Naive thymus-derived CD4-positive, alpha-beta T cell (primary cell): ENCODE measurements around the gene GHRL. TPM values are rescaled to one million over a fixed set of nuclear protein-coding genes. Genes with fewer than 3 reads are reported as not detected.
"Not testable (repeated sequence)": the region's sequence is repeated elsewhere in the genome, so short reads cannot be mapped to it uniquely, and the experiment has no call there.

ENCODE experiments used
- ATAC-seq: fragments of 150-1000 bp; cut with Tn5 transposase; 2 replicates; pipeline ENCODE4 v1.10.0; 2021; ENCODE audit warnings: mild to moderate bottlenecking, moderate library complexity
- CTCF ChIA-PET: fragments of 350-600 bp; sonication (Branson Sonifier 250); formaldehyde crosslinking; loops from one replicate; lab custom pipeline; 2021; ENCODE audit warnings: antibody characterized with exemption; lab: Charles Lee
- POLR2A ChIA-PET: fragments of 350-600 bp; sonication (Branson Sonifier 250); formaldehyde crosslinking; loops from one replicate; lab custom pipeline; 2021; ENCODE audit warnings: antibody characterized with exemption, inconsistent platforms; lab: Charles Lee
- DNase-seq, 9 donors: peaks; one replicate each; pipeline versions ENCODE4 v3.0.0 to v3.0.0-alpha.2; 2020 to 2022; ENCODE audit warnings: mixed read lengths in 1 of 9
- H3K27ac ChIP-seq: one replicate; pipeline ENCODE4 v1.7.0; 2013; ENCODE audit warnings: mild to moderate bottlenecking, low read depth, low read length, moderate library complexity
- H3K27me3 ChIP-seq, 2 donors: one replicate each; pipeline ENCODE4 v1.7.0; 2013; ENCODE audit warnings: low read length in 2 of 2, mild to moderate bottlenecking in 2 of 2, moderate library complexity in 2 of 2; ENCODE audit not compliant: control insufficient read depth in 2 of 2, insufficient read depth in 2 of 2
- H3K36me3 ChIP-seq, 3 experiments: 1 replicate in 2 of 3; 2 replicates in 1 of 3; pipeline ENCODE4 v1.7.0; 2013; ENCODE audit warnings: low read length in 3 of 3, mild to moderate bottlenecking in 3 of 3, moderate library complexity in 1 of 3; ENCODE audit not compliant: insufficient read depth in 3 of 3, control insufficient read depth in 2 of 3
- H3K4me1 ChIP-seq, 2 donors: one replicate each; pipeline ENCODE4 v1.7.0; 2013; ENCODE audit warnings: low read length in 2 of 2, mild to moderate bottlenecking in 2 of 2, moderate library complexity in 1 of 2; ENCODE audit not compliant: control insufficient read depth in 2 of 2, insufficient read depth in 2 of 2
- H3K4me3 ChIP-seq: 2 replicates; pipeline ENCODE4 v1.7.0; 2013; ENCODE audit warnings: mild to moderate bottlenecking, low read length
- H3K9me3 ChIP-seq, 3 experiments: 1 replicate in 2 of 3; 2 replicates in 1 of 3; pipeline ENCODE4 v1.7.0; 2013; ENCODE audit warnings: low read length in 3 of 3; ENCODE audit not compliant: control insufficient read depth in 2 of 3
- H3K27ac Mint-ChIP-seq, 9 donors: one replicate each; pipeline ENCODE4 v1.8.0; 2020 to 2022; ENCODE audit warnings: mixed read lengths in 9 of 9, mild to moderate bottlenecking in 8 of 9, moderate library complexity in 5 of 9, inconsistent platforms in 2 of 9
- H3K27me3 Mint-ChIP-seq, 5 donors: one replicate each; pipeline ENCODE4 v1.8.0; 2021 to 2022; ENCODE audit warnings: mixed read lengths in 5 of 5, mild to moderate bottlenecking in 1 of 5
- H3K36me3 Mint-ChIP-seq, 5 donors: one replicate each; pipeline ENCODE4 v1.8.0; 2020 to 2022; ENCODE audit warnings: mixed read lengths in 5 of 5, mild to moderate bottlenecking in 3 of 5, inconsistent platforms in 1 of 5
- H3K4me1 Mint-ChIP-seq, 7 donors: one replicate each; pipeline ENCODE4 v1.8.0; 2020 to 2022; ENCODE audit warnings: mixed read lengths in 7 of 7, mild to moderate bottlenecking in 3 of 7, inconsistent platforms in 1 of 7
- H3K4me3 Mint-ChIP-seq, 10 donors: one replicate each; pipeline ENCODE4 v1.8.0; 2020 to 2022; ENCODE audit warnings: mild to moderate bottlenecking in 10 of 10, mixed read lengths in 10 of 10, moderate library complexity in 6 of 10, inconsistent platforms in 2 of 10
- H3K9me3 Mint-ChIP-seq, 11 donors: one replicate each; pipeline ENCODE4 v1.8.0; 2020 to 2022; ENCODE audit warnings: mixed read lengths in 11 of 11, mild to moderate bottlenecking in 4 of 11, inconsistent platforms in 1 of 11, moderate library complexity in 1 of 11
- intact Hi-C, 2 donors: fragments of 100-400 bp; cut with micrococcal nuclease; formaldehyde crosslinking; loops; one replicate each; pipeline ENCODE4 v1.15.1; 2023
- polyA plus RNA-seq, 2 donors: library from polyadenylated mRNA; unstranded; fragments of 300-500 nt; fragmentation: Illumina TruSeq; gene quantifications; one replicate each; pipeline ENCODE4 v1.2.3, GENCODE V29; 2021
- total RNA-seq, 6 experiments: library from RNA in 5 of 6; stranded (reverse) in 5 of 6; gene quantifications; 1 replicate in 5 of 6; 2 replicates in 1 of 6; pipeline ENCODE4 v1.2.3 and lab custom pipeline; 2021 to 2026

The GHRL gene
- total and polyA plus RNA-seq, 7 experiments from 2014 or later: 0.35 to 3.8 (median 1.1) TPM

- peaks cover 7 to 10% of the 10 kb centered on the region in 2 donors for H3K4me1 ChIP-seq
- CTCF ChIA-PET: no interaction called here
- Mint-ChIP-seq H3K9me3 (no peaks in the 10 kb centered on the region), H3K4me3 (no peak overlapping the region), H3K36me3 (peaks cover 0 to 49% (median 11%) of the 10 kb centered on the region in 5 donors), H3K27me3 (no peaks in the 10 kb centered on the region), H3K4me1 (peaks cover 8 to 48% (median 36%) of the 10 kb centered on the region in 7 donors), H3K27ac (peak overlapping the region in 5 of 9 donors; percentile 39 to 87 (median 76))
- no peaks in the 10 kb centered on the region for H3K9me3 ChIP-seq
- H3K27me3 ChIP-seq: no peaks in the 10 kb centered on the region
- DNase-seq (no peak), ATAC-seq (no peak)
- H3K36me3 ChIP-seq: peaks cover 5 to 75% (median 23%) of the 10 kb centered on the region in 3 experiments
- no peak overlapping the region for H3K4me3 ChIP-seq
- POLR2A ChIA-PET: no interaction called here
- no peak overlapping the region for H3K27ac ChIP-seq
- intact Hi-C loops: no loop called here
Measured at GRCh38 chr3:10278501-10278900, 14.2 kb downstream of the GHRL start.

- DNase-seq: no peak
- ChIA-PET CTCF (interaction anchor here (0.7 kb wide), 1 partner anchor 486 kb away, joined by 3 read pairs; no protein-coding TSS in a partner anchor), POLR2A (no interaction called here)
- Mint-ChIP-seq H3K36me3 (peaks cover 0 to 52% (median 18%) of the 10 kb centered on the region in 5 donors), H3K4me1 (peaks cover 16 to 53% (median 41%) of the 10 kb centered on the region in 7 donors), H3K27me3 (no peaks in the 10 kb centered on the region), H3K9me3 (no peaks in the 10 kb centered on the region), H3K4me3 (no peak overlapping the region), H3K27ac (peak overlapping the region in 8 of 9 donors; percentile 13 to 76 (median 64))
- peaks cover 13 to 18% of the 10 kb centered on the region in 2 donors for H3K4me1 ChIP-seq
- H3K36me3 ChIP-seq: peaks cover 5 to 72% (median 23%) of the 10 kb centered on the region in 3 experiments
- no peak overlapping the region for H3K4me3 ChIP-seq
- no peak overlapping the region for H3K27ac ChIP-seq
- intact Hi-C loops: no loop called here
- no peaks in the 10 kb centered on the region for H3K27me3 ChIP-seq
- no peak for ATAC-seq
- H3K9me3 ChIP-seq: no peaks in the 10 kb centered on the region
Measured at GRCh38 chr3:10277115-10277625, 15.6 kb downstream of the GHRL start.

- POLR2A ChIA-PET: no interaction called here
- peaks cover 13 to 18% of the 10 kb centered on the region in 2 donors for H3K4me1 ChIP-seq
- ATAC-seq (no peak), DNase-seq (no peak)
- Mint-ChIP-seq H3K36me3 (peaks cover 0 to 43% (median 14%) of the 10 kb centered on the region in 5 donors), H3K4me1 (peaks cover 16 to 65% (median 56%) of the 10 kb centered on the region in 7 donors), H3K27me3 (no peaks in the 10 kb centered on the region), H3K9me3 (no peaks in the 10 kb centered on the region), H3K27ac (peak overlapping the region in 8 of 9 donors; percentile 33 to 90 (median 81)), H3K4me3 (peak overlapping the region in 7 of 10 donors; percentile 1 to 80 (median 49))
- peaks cover 10 to 81% (median 32%) of the 10 kb centered on the region in 3 experiments for H3K36me3 ChIP-seq
- H3K27me3 ChIP-seq: no peaks in the 10 kb centered on the region
- H3K27ac ChIP-seq: peak overlapping the region; percentile 29
- no peaks in the 10 kb centered on the region for H3K9me3 ChIP-seq
- intact Hi-C loops: no loop called here
- CTCF ChIA-PET: interaction anchor here (0.8 kb wide), 1 partner anchor 491 kb away, joined by 3 read pairs; no protein-coding TSS in a partner anchor
- no peak overlapping the region for H3K4me3 ChIP-seq
Measured at GRCh38 chr3:10274601-10275000, 18.1 kb downstream of the GHRL start.

GRCh38 chr3:10273702-10274305 lies 18.9 kb downstream of the GHRL start:
- DNase-seq (no peak), ATAC-seq (no peak)
- Histone ChIP-seq H3K4me3 (no peak overlapping the region), H3K27me3 (no peaks in the 10 kb centered on the region), H3K36me3 (peaks cover 7 to 81% (median 34%) of the 10 kb centered on the region in 3 experiments), H3K9me3 (no peaks in the 10 kb centered on the region), H3K27ac (peak overlapping the region; percentile 14), H3K4me1 (peaks cover 13 to 18% of the 10 kb centered on the region in 2 donors)
- ChIA-PET POLR2A (no interaction called here), CTCF (interaction anchor here (0.8 kb wide), 1 partner anchor 491 kb away, joined by 3 read pairs; no protein-coding TSS in a partner anchor)
- Mint-ChIP-seq H3K4me3 (peak overlapping the region in 9 of 10 donors; percentile 1 to 80 (median 58)), H3K36me3 (peaks cover 0 to 43% (median 18%) of the 10 kb centered on the region in 5 donors), H3K27ac (peak overlapping the region in 8 of 9 donors; percentile 58 to 90 (median 81)), H3K27me3 (no peaks in the 10 kb centered on the region), H3K9me3 (no peaks in the 10 kb centered on the region), H3K4me1 (peaks cover 17 to 72% (median 63%) of the 10 kb centered on the region in 7 donors)
- intact Hi-C loops: no loop called here

GRCh38 chr3:10272977-10273376 lies 19.8 kb downstream of the GHRL start:
- Mint-ChIP-seq H3K9me3 (no peaks in the 10 kb centered on the region), H3K4me1 (peaks cover 21 to 80% (median 72%) of the 10 kb centered on the region in 7 donors), H3K27ac (peak overlapping the region; percentile 30 to 90 (median 58)), H3K27me3 (no peaks in the 10 kb centered on the region), H3K36me3 (peaks cover 0 to 42% (median 23%) of the 10 kb centered on the region in 5 donors), H3K4me3 (peak overlapping the region; percentile 34 to 80 (median 60))
- no peaks in the 10 kb centered on the region for H3K27me3 ChIP-seq
- H3K9me3 ChIP-seq: no peaks in the 10 kb centered on the region
- ChIA-PET CTCF (interaction anchor here (0.6 to 1.3 kb wide), 2 partner anchors 8 to 26 kb away, joined by 3 to 5 read pairs; no protein-coding TSS in a partner anchor), POLR2A (interaction anchor here (0.8 kb wide), 1 partner anchor 74 kb away, joined by 3 read pairs; no protein-coding TSS in a partner anchor)
- peaks cover 5 to 77% (median 31%) of the 10 kb centered on the region in 3 experiments for H3K36me3 ChIP-seq
- DNase-seq (no peak), ATAC-seq (no peak)
- H3K27ac ChIP-seq: peak overlapping the region; percentile 6
- H3K4me3 ChIP-seq: no peak overlapping the region
- intact Hi-C loops: no loop called here
- H3K4me1 ChIP-seq: peaks cover 15 to 19% of the 10 kb centered on the region in 2 donors

- H3K4me3 Mint-ChIP-seq: peak overlapping the region in 4 of 10 donors; percentile 34 to 80 (median 54)
Measured at GRCh38 chr3:10272476-10272875, 20.3 kb downstream of the GHRL start.

More at GRCh38 chr3:10272476-10272875, 20.3 kb downstream of the GHRL start:
- Histone ChIP-seq H3K36me3 (peaks cover 8 to 72% (median 30%) of the 10 kb centered on the region in 3 experiments), H3K4me1 (peaks cover 20 to 24% of the 10 kb centered on the region in 2 donors)
- Mint-ChIP-seq H3K4me1 (peaks cover 24 to 83% (median 75%) of the 10 kb centered on the region in 7 donors), H3K27ac (peak overlapping the region in 3 of 9 donors; percentile 45 to 90 (median 70)), H3K36me3 (peaks cover 2 to 40% (median 24%) of the 10 kb centered on the region in 5 donors)
- H3K27ac ChIP-seq, H3K27me3 Mint-ChIP-seq, DNase-seq, H3K4me3 ChIP-seq, H3K9me3 Mint-ChIP-seq, intact Hi-C loops, ATAC-seq, H3K9me3 ChIP-seq, H3K27me3 ChIP-seq: not testable (repeated sequence)
- CTCF ChIA-PET: interaction anchor here (0.6 to 1.3 kb wide), 2 partner anchors 8 to 26 kb away, joined by 3 to 5 read pairs; no protein-coding TSS in a partner anchor
- POLR2A ChIA-PET: interaction anchor here (0.8 kb wide), 1 partner anchor 73 kb away, joined by 3 read pairs; no protein-coding TSS in a partner anchor
